IPS-18c (cell line): ENCODE results near the gene ZNF775.

Experiments used
- H3K4me3 ChIP-seq: 2 replicates; pipeline ENCODE4 v1.7.0; 2013; ENCODE audit warnings: low read depth, mild to moderate bottlenecking, low read length, moderate library complexity; ENCODE audit not compliant: insufficient read depth
- H3K9me3 ChIP-seq: one replicate; pipeline ENCODE4 v1.6.1; 2013; ENCODE audit warnings: mild to moderate bottlenecking, low read length, moderate library complexity; ENCODE audit not compliant: control insufficient read depth, insufficient read depth

The ZNF775 gene

GRCh38 chr7:150432915-150433892 lies 54.1 kb downstream of the ZNF775 start:
- H3K4me3 ChIP-seq: no peak overlapping the region

GRCh38 chr7:150434240-150434639 lies 55.1 kb downstream of the ZNF775 start:
- H3K9me3 ChIP-seq: no peaks in the 10 kb centered on the region
- no peak overlapping the region for H3K4me3 ChIP-seq

More at GRCh38 chr7:150432915-150433892, 54.1 kb downstream of the ZNF775 start:
- H3K9me3 ChIP-seq: no peaks in the 10 kb centered on the region

- Histone ChIP-seq H3K4me3 (no peak overlapping the region), H3K9me3 (no peaks in the 10 kb centered on the region)
Measured at GRCh38 chr7:150435047-150435389, 55.9 kb downstream of the ZNF775 start.

GRCh38 chr7:150435390-150436073 lies 56.4 kb downstream of the ZNF775 start:
- H3K4me3 ChIP-seq: no peak overlapping the region
- no peaks in the 10 kb centered on the region for H3K9me3 ChIP-seq

GRCh38 chr7:150439967-150440366 lies 60.8 kb downstream of the ZNF775 start:
- Histone ChIP-seq H3K4me3 (no peak overlapping the region), H3K9me3 (no peaks in the 10 kb centered on the region)

- no peaks in the 10 kb centered on the region for H3K9me3 ChIP-seq
- H3K4me3 ChIP-seq: no peak overlapping the region
Measured at GRCh38 chr7:150441524-150441923, 62.4 kb downstream of the ZNF775 start.

- no peaks in the 10 kb centered on the region for H3K9me3 ChIP-seq
- no peak overlapping the region for H3K4me3 ChIP-seq
Measured at GRCh38 chr7:150442811-150443210, 63.7 kb downstream of the ZNF775 start.

- no peaks in the 10 kb centered on the region for H3K9me3 ChIP-seq
- H3K4me3 ChIP-seq: no peak overlapping the region
Measured at GRCh38 chr7:150443793-150444540, 64.8 kb downstream of the ZNF775 start.

GRCh38 chr7:150444674-150445365 lies 65.7 kb downstream of the ZNF775 start:
- Histone ChIP-seq H3K4me3 (no peak overlapping the region), H3K9me3 (no peaks in the 10 kb centered on the region)

GRCh38 chr7:150446288-150446938 lies 67.3 kb downstream of the ZNF775 start:
- H3K4me3 ChIP-seq: no peak overlapping the region
- H3K9me3 ChIP-seq: no peaks in the 10 kb centered on the region
